GM10248 (cell line): ENCODE data around the gene SHROOM3.

ENCODE experiments used
- CTCF ChIA-PET: fragments of 300-600 bp; sonication (Branson Sonifier 250); formaldehyde crosslinking; extraction: SDS; loops from one replicate; lab custom pipeline; 2021; ENCODE audit warnings: antibody characterized with exemption; lab: Yijun Ruan, JAX
- POLR2A ChIA-PET: fragments of 350-650 bp; sonication (Branson Sonifier 250); formaldehyde crosslinking; extraction: SDS; loops from one replicate; lab custom pipeline; 2020; ENCODE audit warnings: antibody characterized with exemption; lab: Yijun Ruan, JAX
- DNase-seq: peaks from one replicate; pipeline ENCODE4 v3.0.0; 2012; ENCODE audit errors: extremely low spot score
- TF ChIP-seq, protein P1 (sequence below): IDR thresholded peaks from 2 replicates; pipeline ENCODE4 v1.5.1; 2012; ENCODE audit warnings: mild to moderate bottlenecking, low read depth; ENCODE audit errors: extremely low read depth, missing control alignments, control extremely low read depth

The SHROOM3 gene

DNA sequence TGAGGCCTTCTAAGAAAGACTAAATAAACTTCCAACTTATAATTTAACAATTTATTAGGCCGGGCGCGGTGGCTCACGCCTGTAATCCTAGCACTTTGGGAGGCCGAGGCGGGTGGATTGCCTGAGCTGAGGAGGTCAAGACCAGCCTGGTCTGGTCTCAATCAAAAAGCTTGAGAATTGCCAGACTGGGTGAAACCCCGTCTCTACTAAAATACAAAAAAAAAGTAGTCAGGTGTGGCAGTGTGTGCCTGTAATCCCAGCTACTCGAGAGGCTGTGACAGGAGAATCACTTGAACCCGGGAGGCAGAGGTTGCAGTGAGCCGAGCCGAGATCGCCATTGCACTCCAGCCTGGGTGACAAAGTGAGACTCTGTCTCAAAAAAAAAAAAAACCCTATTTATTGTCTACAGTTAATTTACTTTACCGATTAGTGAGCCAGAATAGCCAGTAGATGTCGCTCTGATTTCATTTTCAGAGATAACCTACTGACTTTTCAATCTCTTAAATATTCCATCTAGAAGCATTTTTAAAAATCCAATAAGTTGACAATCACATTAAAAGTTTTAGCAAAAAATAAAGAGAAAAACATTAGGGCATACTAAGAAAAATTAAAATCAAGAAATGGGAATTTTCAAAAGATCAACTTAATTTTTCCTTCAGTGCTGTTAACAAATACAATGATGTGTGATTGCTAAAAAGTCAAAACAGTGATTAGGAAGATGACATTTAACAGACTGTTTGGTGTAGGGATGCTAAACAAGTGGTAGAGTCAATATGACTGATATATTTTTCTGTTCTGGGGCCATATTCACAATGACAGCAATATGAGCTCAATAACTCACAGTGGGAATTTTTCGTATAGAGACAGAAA is 4.3 kb upstream of the SHROOM3 start:
- peak; percentile 42 for DNase-seq
- CTCF ChIA-PET, result interaction anchor here (0.6 to 8.8 kb wide), 25 partner anchors 8 to 1002 kb away, joined by 3 to 153 read pairs (median 4); no protein-coding TSS in a partner anchor
- TF ChIP-seq, protein P1, sequence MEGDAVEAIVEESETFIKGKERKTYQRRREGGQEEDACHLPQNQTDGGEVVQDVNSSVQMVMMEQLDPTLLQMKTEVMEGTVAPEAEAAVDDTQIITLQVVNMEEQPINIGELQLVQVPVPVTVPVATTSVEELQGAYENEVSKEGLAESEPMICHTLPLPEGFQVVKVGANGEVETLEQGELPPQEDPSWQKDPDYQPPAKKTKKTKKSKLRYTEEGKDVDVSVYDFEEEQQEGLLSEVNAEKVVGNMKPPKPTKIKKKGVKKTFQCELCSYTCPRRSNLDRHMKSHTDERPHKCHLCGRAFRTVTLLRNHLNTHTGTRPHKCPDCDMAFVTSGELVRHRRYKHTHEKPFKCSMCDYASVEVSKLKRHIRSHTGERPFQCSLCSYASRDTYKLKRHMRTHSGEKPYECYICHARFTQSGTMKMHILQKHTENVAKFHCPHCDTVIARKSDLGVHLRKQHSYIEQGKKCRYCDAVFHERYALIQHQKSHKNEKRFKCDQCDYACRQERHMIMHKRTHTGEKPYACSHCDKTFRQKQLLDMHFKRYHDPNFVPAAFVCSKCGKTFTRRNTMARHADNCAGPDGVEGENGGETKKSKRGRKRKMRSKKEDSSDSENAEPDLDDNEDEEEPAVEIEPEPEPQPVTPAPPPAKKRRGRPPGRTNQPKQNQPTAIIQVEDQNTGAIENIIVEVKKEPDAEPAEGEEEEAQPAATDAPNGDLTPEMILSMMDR, result peak; percentile 69
- POLR2A ChIA-PET, result no interaction called here

DNA sequence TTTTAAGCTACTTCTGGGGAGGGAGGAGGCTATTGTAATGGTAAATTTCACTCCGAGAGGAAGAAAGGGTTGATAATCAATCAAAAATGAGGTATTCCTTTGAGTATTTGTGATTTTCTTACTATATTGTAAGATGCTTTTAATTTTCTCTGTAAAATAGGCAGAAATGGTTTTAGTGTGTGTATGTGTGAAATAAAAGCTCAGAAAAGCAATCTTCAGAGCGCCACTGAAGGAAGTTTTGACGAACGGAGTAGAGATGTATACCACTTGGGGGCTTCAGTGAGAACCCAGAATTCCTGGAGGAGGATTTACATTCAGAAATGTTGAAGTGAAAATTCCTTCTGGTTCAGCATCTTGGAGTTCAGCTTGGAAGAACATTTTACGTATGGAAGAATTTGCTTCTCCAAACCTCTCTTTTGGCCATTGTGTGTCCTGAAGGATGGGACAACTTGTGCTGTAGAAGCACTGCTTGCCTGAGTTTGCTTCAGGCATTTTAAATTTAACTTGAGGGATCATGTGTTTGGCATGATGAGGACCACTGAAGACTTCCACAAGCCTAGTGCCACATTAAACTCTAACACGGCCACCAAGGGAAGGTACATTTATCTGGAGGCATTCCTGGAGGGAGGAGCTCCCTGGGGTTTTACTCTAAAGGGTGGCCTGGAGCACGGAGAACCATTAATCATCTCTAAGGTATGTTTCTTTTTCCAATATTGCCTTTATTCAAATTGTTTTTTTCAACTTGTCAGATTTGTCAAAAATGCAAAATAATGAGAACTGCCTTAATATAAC is 695 bp downstream of the SHROOM3 start:
- ChIA-PET CTCF (interaction anchor here (0.8 to 8.8 kb wide), 8 partner anchors 8 to 767 kb away, joined by 3 to 153 read pairs (median 3); no protein-coding TSS in a partner anchor), POLR2A (no interaction called here)
- no peak for DNase-seq
- TF ChIP-seq, protein P1, result no peak

DNA sequence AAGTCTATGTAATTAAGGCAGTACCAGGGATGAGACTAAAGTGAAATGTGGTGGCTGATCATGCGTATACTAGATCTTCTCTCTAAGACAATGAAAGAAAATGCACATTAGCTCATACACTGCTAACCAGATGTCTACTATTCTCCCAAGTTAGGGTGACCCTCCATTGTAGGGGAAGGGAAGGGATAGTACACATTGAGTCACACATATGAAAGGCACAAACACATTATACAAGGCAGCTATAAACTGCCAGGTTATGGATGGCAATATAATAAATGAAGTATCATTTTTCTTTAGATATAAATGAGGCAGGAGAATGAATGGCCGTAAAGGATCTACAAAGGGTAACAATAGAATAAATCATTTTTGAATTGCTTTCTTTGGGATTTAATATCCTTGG is 4.5 kb downstream of the SHROOM3 start:
- no peak for DNase-seq
- CTCF ChIA-PET, result interaction anchor here (1.2 kb wide), 1 partner anchor 8 kb away, joined by 3 read pairs; no protein-coding TSS in a partner anchor
- TF ChIP-seq, protein P1, result no peak
- POLR2A ChIA-PET, result no interaction called here

GRCh38 chr4:76441881-76442280 is 6.9 kb downstream of the SHROOM3 start:
- CTCF ChIA-PET, result interaction anchor here (1.2 to 1.9 kb wide), 3 partner anchors 10 to 63 kb away, joined by 3 to 6 read pairs (median 4); no protein-coding TSS in a partner anchor

GRCh38 chr4:76442807-76443206 is 7.8 kb downstream of the SHROOM3 start:
- ChIA-PET POLR2A (no interaction called here), CTCF (interaction anchor here (0.9 to 1.9 kb wide), 2 partner anchors 58 to 62 kb away, joined by 3 to 4 read pairs; no protein-coding TSS in a partner anchor)
- no peak for DNase-seq
- TF ChIP-seq, protein P1, result no peak

More at GRCh38 chr4:76441881-76442280, 6.9 kb downstream of the SHROOM3 start:
- TF ChIP-seq, protein P1, result no peak
- DNase-seq, result no peak
- POLR2A ChIA-PET, result no interaction called here

DNA sequence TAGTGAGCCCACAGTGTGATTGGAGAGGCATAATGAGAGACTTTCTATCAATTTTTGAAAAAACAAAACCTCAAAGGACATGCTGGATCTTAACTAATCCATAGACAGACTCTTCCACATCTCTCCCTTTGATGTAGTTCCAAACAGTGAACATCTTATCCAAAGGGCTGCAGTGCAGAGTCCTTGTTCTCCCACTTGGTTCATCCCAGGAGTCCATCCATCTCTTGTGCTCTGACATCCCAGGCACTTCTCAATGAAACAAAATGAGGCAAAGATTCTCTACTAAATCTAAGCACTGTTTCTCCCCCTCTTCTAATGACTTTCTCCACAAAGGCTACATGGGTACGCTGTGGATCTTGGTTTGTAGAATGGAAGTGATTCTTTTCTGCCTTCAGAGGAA is 8.3 kb downstream of the SHROOM3 start:
- no peak for DNase-seq
- ChIA-PET POLR2A (no interaction called here), CTCF (interaction anchor here (0.8 to 1.9 kb wide), 3 partner anchors 8 to 62 kb away, joined by 3 to 6 read pairs (median 3); partner anchors contain the start of gene SHROOM3)
- TF ChIP-seq, protein P1, result no peak
